Endothelial cell of umbilical vein (primary cell): ENCODE measurements around the gene GOLT1A. TPM values are rescaled to one million over a fixed set of nuclear protein-coding genes. Genes with fewer than 3 reads are reported as not detected.

Experiments used
- BruUV-seq: library from RNA; stranded (reverse); fragments of 400-500 nt; replicated peaks from 2 replicates; lab custom pipeline; 2021; lab: Mats Ljungman, UMichigan
- CTCF ChIA-PET: fragments of 300-600, 350-600 bp; sonication (Branson Sonifier 250); formaldehyde crosslinking; loops from one replicate; lab custom pipeline; 2021; ENCODE audit warnings: antibody characterized with exemption, inconsistent platforms; lab: Charles Lee
- POLR2A ChIA-PET: fragments of 300-600, 350-600 bp; sonication (Branson Sonifier 250); formaldehyde crosslinking; loops from one replicate; lab custom pipeline; 2021; ENCODE audit warnings: antibody characterized with exemption, inconsistent platforms; lab: Charles Lee
- DNase-seq: peaks from one replicate; pipeline ENCODE4 v3.0.0-alpha.2; 2011; ENCODE audit warnings: low read depth, low spot score
- FAIRE-seq: peaks from 2 replicates; lab custom pipeline; 2011; peaks lifted over from hg19 to GRCh38; lab: Jason Lieb, UNC
- H2AFZ ChIP-seq: 2 replicates; pipeline ENCODE4 v1.6.0; 2012; ENCODE audit warnings: low read depth, low read length, control low read depth, inconsistent platforms
- H3K27ac ChIP-seq: 2 replicates; pipeline ENCODE4 v1.5.1; 2011; ENCODE audit warnings: low read depth, mild to moderate bottlenecking, control low read depth, low read length, moderate library complexity; ENCODE audit not compliant: insufficient read depth
- H3K27me3 ChIP-seq, 2 experiments: 2 replicates each; pipeline versions ENCODE4 v1.6.0 to v1.6.1; 2011; ENCODE audit warnings: low read length in 2 of 2, mixed read lengths in 1 of 2; ENCODE audit not compliant: control insufficient read depth in 2 of 2, insufficient read depth in 2 of 2
- H3K36me3 ChIP-seq, 2 experiments: 2 replicates in 1 of 2; 3 replicates in 1 of 2; pipeline ENCODE4 v1.5.1; 2011; ENCODE audit warnings: low read length in 2 of 2, mild to moderate bottlenecking in 1 of 2, moderate library complexity in 1 of 2; ENCODE audit not compliant: control insufficient read depth in 2 of 2, insufficient read depth in 2 of 2; ENCODE audit errors: extremely low read depth in 1 of 2
- H3K4me1 ChIP-seq: 3 replicates; pipeline ENCODE4 v1.5.1; 2011; ENCODE audit warnings: mild to moderate bottlenecking, low read length; ENCODE audit not compliant: control insufficient read depth, insufficient read depth; ENCODE audit errors: extremely low read depth
- H3K4me2 ChIP-seq: 2 replicates; pipeline ENCODE4 v1.6.1; 2011; ENCODE audit warnings: low read length, control low read depth, mixed read lengths; ENCODE audit not compliant: insufficient read depth
- H3K4me3 ChIP-seq, 3 experiments: fragments of 200-600 bp in 1 of 3; sonication (generic), shearing (Covaris generic) in 1 of 3; replicated peaks in 1 of 3; 2 replicates each; pipeline ENCODE4 v1.5.1; 2011 to 2016; ENCODE audit warnings: control low read depth in 3 of 3, low read length in 3 of 3, mild to moderate bottlenecking in 2 of 3, inconsistent platforms in 1 of 3, low read depth in 1 of 3, moderate library complexity in 1 of 3; ENCODE audit not compliant: insufficient read depth in 1 of 3
- H3K79me2 ChIP-seq: 2 replicates; pipeline ENCODE4 v1.6.0; 2012; ENCODE audit warnings: low read length, inconsistent platforms; ENCODE audit not compliant: control insufficient read depth, insufficient read depth
- H3K9ac ChIP-seq: replicated peaks from 2 replicates; pipeline ENCODE3; 2011; ENCODE audit warnings: low read length, control low read depth; ENCODE audit not compliant: insufficient read depth; ENCODE audit errors: extremely low read depth
- H3K9me1 ChIP-seq: replicated peaks from 3 replicates; pipeline ENCODE4 v1.6.0; 2011; ENCODE audit warnings: mild to moderate bottlenecking, low read length; ENCODE audit not compliant: control insufficient read depth, insufficient read depth; ENCODE audit errors: extremely low read depth
- H3K9me3 ChIP-seq: replicated peaks from 2 replicates; pipeline ENCODE4 v1.5.1; 2012; ENCODE audit warnings: low read length, inconsistent platforms; ENCODE audit not compliant: control insufficient read depth, insufficient read depth
- H4K20me1 ChIP-seq: replicated peaks from 2 replicates; pipeline ENCODE3; 2011; ENCODE audit warnings: mild to moderate bottlenecking, low read length; ENCODE audit not compliant: control insufficient read depth, insufficient read depth; ENCODE audit errors: extremely low read depth
- CTCF ChIP-seq, 2 donors: IDR thresholded peaks; 1 replicate in 1 of 2; 2 replicates in 1 of 2; pipeline ENCODE4 v1.5.1; 2011; ENCODE audit warnings: low read length in 2 of 2, mild to moderate bottlenecking in 2 of 2, moderate library complexity in 2 of 2, control low read depth in 1 of 2, inconsistent platforms in 1 of 2, low read depth in 1 of 2; ENCODE audit not compliant: insufficient read depth in 1 of 2; ENCODE audit errors: extremely low read depth in 1 of 2
- EZH2 ChIP-seq: IDR thresholded peaks from 2 replicates; pipeline ENCODE4 v1.6.1; 2012; ENCODE audit warnings: borderline replicate concordance, low read depth, mild to moderate bottlenecking, moderate library complexity, low read length, inconsistent platforms; ENCODE audit not compliant: severe bottlenecking
- FOS ChIP-seq: IDR thresholded peaks from 2 replicates; pipeline ENCODE4 v1.6.1; 2011; ENCODE audit warnings: mild to moderate bottlenecking, low read length, moderate library complexity, borderline replicate concordance; ENCODE audit not compliant: insufficient read depth
- GATA2 ChIP-seq: IDR thresholded peaks from 2 replicates; pipeline ENCODE4 v1.7.0; 2011; ENCODE audit warnings: low read depth, mild to moderate bottlenecking, moderate library complexity, mixed read lengths, low read length; ENCODE audit not compliant: insufficient read length, insufficient read depth
- JUN ChIP-seq: IDR thresholded peaks from 2 replicates; pipeline ENCODE4 v1.6.1; 2011; ENCODE audit warnings: borderline replicate concordance, low read depth; ENCODE audit not compliant: insufficient read length, insufficient read depth
- MAX ChIP-seq: IDR thresholded peaks from 2 replicates; pipeline ENCODE4 v1.6.1; 2011; ENCODE audit not compliant: insufficient read depth, insufficient read length
- MYC ChIP-seq: IDR thresholded peaks from one replicate; pipeline ENCODE4 v1.6.1; 2011; ENCODE audit warnings: mild to moderate bottlenecking, low read depth, low read length
- POLR2A ChIP-seq: IDR thresholded peaks from 2 replicates; pipeline ENCODE4 v1.6.1; 2012; ENCODE audit warnings: low read depth, mild to moderate bottlenecking, control low read depth, low read length
- POLR2AphosphoS5 ChIP-seq: IDR thresholded peaks from 2 replicates; pipeline ENCODE4 v1.6.1; 2012; ENCODE audit warnings: low read depth, mild to moderate bottlenecking, control low read depth, low read length, moderate library complexity; ENCODE audit not compliant: insufficient read depth
- dilution Hi-C: fragments of 300-500 bp; cut with MboI; formaldehyde crosslinking; loops from one replicate; pipeline ENCODE4 v1.15.0; 2019; ENCODE audit warnings: low sequenced_read_pairs; ENCODE audit not compliant: extremely low pct_ligation_motif_present
- intact Hi-C: fragments of 100-400 bp; cut with micrococcal nuclease; formaldehyde crosslinking; loops from one replicate; pipeline ENCODE4 v1.10.0; 2022
- polyA plus RNA-seq, 4 experiments: library from polyadenylated mRNA; depleted of rRNA in 3 of 4; stranded (reverse) in 3 of 4; unstranded in 1 of 4; fragments of >200 nt; gene quantifications; 2 replicates each; pipeline versions ENCODE4 v1.2.1 to v1.2.3, GENCODE V29; 2011 to 2012; ENCODE audit warnings: missing spikeins in 1 of 4
- total RNA-seq: library from RNA; stranded (reverse); gene quantifications from 2 replicates; pipeline ENCODE4 v1.2.3, GENCODE V29; 2021

GOLT1A gene
- total and polyA plus RNA-seq, 2 donors (not counting 3 experiments of a cell fraction or from before 2014, with no cell fraction given) = not detected

- Histone ChIP-seq H3K79me2 (no peaks in the 10 kb centered on the region), H3K36me3 (no peaks in the 10 kb centered on the region), H3K4me2 (no peak overlapping the region), H3K9ac (no peak overlapping the region), H4K20me1 (no peaks in the 10 kb centered on the region), H3K27me3 (no peaks in the 10 kb centered on the region), H2AFZ (no peak overlapping the region), H3K4me1 (no peaks in the 10 kb centered on the region), H3K9me1 (no peaks in the 10 kb centered on the region), H3K4me3 (no peak overlapping the region), H3K9me3 (no peaks in the 10 kb centered on the region), H3K27ac (no peak overlapping the region)
- TF ChIP-seq POLR2AphosphoS5 = no peak
- no peak for TF ChIP-seq MAX
- no peak for TF ChIP-seq GATA2
- no peak for TF ChIP-seq POLR2A
- TF ChIP-seq FOS = no peak
- TF ChIP-seq CTCF (IDR thresholded peaks at IDR 0.05; ENCODE audit: extremely low read depth in 1 of 2, insufficient read depth in 1 of 2, low read depth in 1 of 2, low read length in 2 of 2) = no peak
- no peak for TF ChIP-seq EZH2
- TF ChIP-seq MYC = no peak
- TF ChIP-seq JUN = no peak
- ChIA-PET POLR2A (no interaction called here), CTCF (interaction anchor here (0.6 to 1.8 kb wide), 3 partner anchors 10 to 150 kb away, joined by 3 to 8 read pairs (median 3); no protein-coding TSS in a partner anchor)
- no peak for FAIRE-seq
- BruUV-seq = no TSS peak
- dilution Hi-C loops (no loop called here), intact Hi-C loops (no loop called here)
- no peak for DNase-seq
Observed at GRCh38 chr1:204248954-204249353, 35.2 kb upstream of the GOLT1A start.
